Ovary (tissue), 9 donors: ENCODE data around the gene NME9. TPM values are rescaled to one million over a fixed set of nuclear protein-coding genes. Genes with fewer than 3 reads are reported as not detected.

Experiments used
- DNase-seq, 5 donors: peaks; one replicate each; pipeline ENCODE4 v3.0.0-alpha.2; 2019 to 2020
- H3K27ac ChIP-seq, 2 donors: fragments of 200-600 bp; one replicate each; pipeline versions ENCODE4 v1.5.1 to v1.8.0; 2019 to 2022
- H3K27me3 ChIP-seq: fragments of 200-600 bp; one replicate; pipeline ENCODE4 v1.8.0; 2022
- H3K36me3 ChIP-seq: fragments of 200-600 bp; sonication (generic); one replicate; pipeline ENCODE4 v1.5.1; 2019
- H3K4me1 ChIP-seq: one replicate; pipeline ENCODE4 v1.8.1; 2013; ENCODE audit warnings: mild to moderate bottlenecking, moderate library complexity; ENCODE audit not compliant: insufficient read depth
- H3K4me3 ChIP-seq: fragments of 200-600 bp; sonication (generic); one replicate; pipeline ENCODE4 v1.5.1; 2017
- H3K9me3 ChIP-seq, 2 donors: fragments of 200-600 bp in 1 of 2; sonication (generic) in 1 of 2; one replicate each; pipeline versions ENCODE4 v1.5.1 to v1.8.1; 2013 to 2019; ENCODE audit warnings: mild to moderate bottlenecking in 1 of 2, moderate library complexity in 1 of 2
- CTCF ChIP-seq, 3 donors: fragments of 450-650 bp in 2 of 3; fragments of 200-600 bp in 1 of 3; IDR thresholded peaks; one replicate each; pipeline versions ENCODE4 v1.5.1 to v1.8.0; 2016 to 2022; ENCODE audit warnings: antibody characterized with exemption in 3 of 3, mild to moderate bottlenecking in 1 of 3
- EP300 ChIP-seq: sonication (generic); formaldehyde crosslinking; IDR thresholded peaks from one replicate; pipeline ENCODE4 v1.6.1; 2017; ENCODE audit warnings: antibody characterized with exemption
- POLR2A ChIP-seq: fragments of 450-650 bp; IDR thresholded peaks from one replicate; pipeline ENCODE4 v1.6.1; 2017; ENCODE audit warnings: antibody characterized with exemption, mild to moderate bottlenecking, moderate library complexity
- WGBS, 3 donors: extraction: QIAGEN DNeasy Blood & Tissue Kit in 1 of 3; methylation state at CpG; one replicate each; pipeline versions ENCODE4 v1.1.5 to v1.1.7; 2013 to 2017; 5-methylcytosine and 5-hydroxymethylcytosine counted together
- intact Hi-C, 4 donors: fragments of 100-400 bp; cut with DNase I; formaldehyde crosslinking; loops; one replicate each; pipeline versions ENCODE4 v1.11.0 to v1.15.1; 2022 to 2023
- polyA plus RNA-seq, 2 donors: library from polyadenylated mRNA; stranded (reverse); fragments of 200-250 nt in 1 of 2; fragments of 350-450 nt in 1 of 2; fragmentation: Illumina TruSeq in 1 of 2; extraction: RNeasy Lipid Tissue Mini Kit (QIAGEN cat#74804) in 1 of 2; gene quantifications; one replicate each; pipeline ENCODE4 v1.2.3, GENCODE V29; 2013 to 2014
- total RNA-seq, 7 donors: library from RNA; depleted of rRNA in 2 of 7; stranded (reverse); fragments of >200 nt in 2 of 7; fragmentation: NEBNext Ultra II Directional in 3 of 7; extraction: Animal tissue kit (Norgen Biotek cat#: 25700) in 3 of 7; gene quantifications; one replicate each; pipeline versions ENCODE4 v1.1.0 to v1.2.4, GENCODE V29; 2016 to 2023
- donor health status: DM: no; HTN: no; CAD: no; lungs with moderate emphysema.
- donor health status: DM: no; HTN: no; CAD: no.
- donor health status: Bipolar disorder and iron deficiency.
- donor health status: DM: yes; HTN: yes; CAD: no.
- donor health status: DM: no; HTN: no; CAD: no.
- donor health status: DM: yes; HTN: yes; CAD: no.

NME9 gene
- total and polyA plus RNA-seq, 9 donors: 0.23 to 9.8 (median 0.82) TPM

DNA sequence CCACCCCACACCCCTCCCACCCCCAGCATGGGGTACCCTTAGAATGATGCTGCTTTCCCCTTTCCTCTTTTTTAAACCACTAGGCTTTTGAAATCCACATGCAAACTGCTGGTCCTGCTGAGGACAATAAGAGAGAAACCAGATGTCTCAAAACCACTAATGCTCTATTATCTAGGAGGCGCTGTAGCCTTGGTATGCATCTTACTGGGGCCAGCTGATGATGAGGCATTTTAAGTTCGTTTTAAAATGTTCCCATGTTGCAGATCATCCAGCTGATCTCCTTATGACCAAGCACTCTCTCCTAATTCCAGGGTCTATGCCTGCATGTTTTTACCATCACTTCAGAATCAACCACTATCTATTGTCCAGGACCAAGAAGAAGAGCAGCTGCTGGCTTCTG is 1.3 kb downstream of the NME9 start:
- no peak overlapping the region for H3K4me3 ChIP-seq
- TF ChIP-seq CTCF (IDR thresholded peaks at IDR 0.05) (no peak), EP300 (no peak), POLR2A (no peak)
- H3K36me3 ChIP-seq: no peaks in the 10 kb centered on the region
- no peak overlapping the region for H3K27ac ChIP-seq
- intact Hi-C loops: no loop called here
- H3K9me3 ChIP-seq: no peaks in the 10 kb centered on the region
- no peaks in the 10 kb centered on the region for H3K4me1 ChIP-seq
- 6 to 17% (median 12%) methylated on average over 2 of the region's 2 CpGs for WGBS, 3 donors
- no peak for DNase-seq
- H3K27me3 ChIP-seq: no peaks in the 10 kb centered on the region

GRCh38 chr3:138327831-138328230 is 1.8 kb downstream of the NME9 start:
- Histone ChIP-seq H3K27me3 (no peaks in the 10 kb centered on the region), H3K4me1 (no peaks in the 10 kb centered on the region), H3K9me3 (no peaks in the 10 kb centered on the region), H3K36me3 (no peaks in the 10 kb centered on the region), H3K4me3 (no peak overlapping the region), H3K27ac (no peak overlapping the region)
- 79 to 96% (median 85%) methylated on average over 4 of the region's 4 CpGs for WGBS, 3 donors
- intact Hi-C loops: no loop called here
- TF ChIP-seq EP300: no peak
- no peak for DNase-seq

GRCh38 chr3:138326866-138327595 is 2.6 kb downstream of the NME9 start:
- TF ChIP-seq EP300 (no peak), POLR2A (no peak), CTCF (IDR thresholded peaks at IDR 0.05) (no peak)
- no peak for DNase-seq
- H3K4me3 ChIP-seq: no peak overlapping the region
- intact Hi-C loops: no loop called here
- H3K27me3 ChIP-seq: no peaks in the 10 kb centered on the region
- 92 to 94% (median 94%) methylated on average over 12 of the region's 12 CpGs for WGBS, 3 donors
- H3K36me3 ChIP-seq: no peaks in the 10 kb centered on the region
- H3K27ac ChIP-seq: no peak overlapping the region
- no peaks in the 10 kb centered on the region for H3K4me1 ChIP-seq
- H3K9me3 ChIP-seq: no peaks in the 10 kb centered on the region

GRCh38 chr3:138325990-138326389 is 3.7 kb downstream of the NME9 start:
- intact Hi-C loops: no loop called here
- TF ChIP-seq CTCF (IDR thresholded peaks at IDR 0.05) (no peak), EP300 (no peak), POLR2A (no peak)
- H3K4me3 ChIP-seq: no peak overlapping the region

GRCh38 chr3:138323971-138324370 is 5.7 kb downstream of the NME9 start:
- WGBS, 3 donors: 73 to 83% (median 75%) methylated on average over 4 of the region's 4 CpGs
- Histone ChIP-seq H3K27ac (no peak overlapping the region), H3K4me3 (no peak overlapping the region), H3K4me1 (no peaks in the 10 kb centered on the region), H3K9me3 (no peaks in the 10 kb centered on the region), H3K27me3 (no peaks in the 10 kb centered on the region), H3K36me3 (no peaks in the 10 kb centered on the region)
- TF ChIP-seq CTCF (IDR thresholded peaks at IDR 0.05): no peak
- no peak for TF ChIP-seq POLR2A
- no peak for TF ChIP-seq EP300
- no peak for DNase-seq
- intact Hi-C loops: no loop called here

More at GRCh38 chr3:138325990-138326389, 3.7 kb downstream of the NME9 start:
- no peaks in the 10 kb centered on the region for H3K4me1 ChIP-seq
- no peaks in the 10 kb centered on the region for H3K9me3 ChIP-seq
- DNase-seq: no peak
- no peak overlapping the region for H3K27ac ChIP-seq
- H3K27me3 ChIP-seq: no peaks in the 10 kb centered on the region
- H3K36me3 ChIP-seq: no peaks in the 10 kb centered on the region
